Natural killer cell treated with Interleukin-12 subunit alpha and Interleukin-12 subunit beta and Interleukin-15 and Interleukin-18, amount 100 ng/mL, for 72 hours (primary cell): Measurements from ENCODE around the gene BBLN. TPM values are rescaled to one million over a fixed set of nuclear protein-coding genes. Genes with fewer than 3 reads are reported as not detected.

Experiments used
- ATAC-seq, 2 donors: fragments of 150-1000 bp; cut with Tn5 transposase in 1 of 2; sonication (Bioruptor Pico), chemical (Tn5 transposase) in 1 of 2; 2 replicates each; pipeline ENCODE4 v1.10.0; 2021
- DNase-seq: peaks from one replicate; pipeline ENCODE4 v3.0.0; 2022; ENCODE audit warnings: low spot score
- H3K27ac Mint-ChIP-seq, 2 donors: 1 replicate in 1 of 2; 2 replicates in 1 of 2; pipeline ENCODE4 v1.8.0; 2022; ENCODE audit warnings: mixed read lengths in 2 of 2, mild to moderate bottlenecking in 1 of 2, moderate library complexity in 1 of 2
- H3K27me3 Mint-ChIP-seq, 2 donors: 1 replicate in 1 of 2; 2 replicates in 1 of 2; pipeline ENCODE4 v1.8.0; 2022; ENCODE audit warnings: mixed read lengths in 2 of 2
- H3K36me3 Mint-ChIP-seq: one replicate; pipeline ENCODE4 v1.8.0; 2022; ENCODE audit warnings: mixed read lengths
- H3K4me1 Mint-ChIP-seq, 2 donors: 1 replicate in 1 of 2; 2 replicates in 1 of 2; pipeline ENCODE4 v1.8.0; 2022; ENCODE audit warnings: low read depth in 2 of 2, mixed read lengths in 2 of 2, mild to moderate bottlenecking in 1 of 2
- H3K4me3 Mint-ChIP-seq: one replicate; pipeline ENCODE4 v1.8.0; 2022; ENCODE audit warnings: mixed read lengths
- H3K9me3 Mint-ChIP-seq: 2 replicates; pipeline ENCODE4 v1.8.0; 2022; ENCODE audit warnings: mixed read lengths
- total RNA-seq, 2 donors: library from RNA; stranded (reverse); gene quantifications; one replicate each; pipeline ENCODE4 v1.2.3, GENCODE V29; 2022

Gene BBLN
- total RNA-seq, 2 donors from 2014 or later, result 58.1 to 60.4 TPM

- Mint-ChIP-seq H3K4me1 (peaks cover 5 to 6% of the 10 kb centered on the region in 2 donors), H3K27ac (peak overlapping the region in 1 of 2 donors; percentile 4), H3K4me3 (no peak overlapping the region), H3K27me3 (no peaks in the 10 kb centered on the region), H3K36me3 (no peaks in the 10 kb centered on the region), H3K9me3 (no peaks in the 10 kb centered on the region)
- ATAC-seq, result no peak
- DNase-seq, result peak; percentile 56
Measured at GRCh38 chr9:128155736-128156500, 4.1 kb upstream of the BBLN start.

GRCh38 chr9:128159522-128159783, 612 bp upstream of the BBLN start:
- peaks cover 16 to 18% of the 10 kb centered on the region in 2 donors for H3K4me1 Mint-ChIP-seq
- DNase-seq, result no peak
- no peaks in the 10 kb centered on the region for H3K36me3 Mint-ChIP-seq
- no peaks in the 10 kb centered on the region for H3K9me3 Mint-ChIP-seq
- peak overlapping the region; percentile 85 for H3K4me3 Mint-ChIP-seq
- H3K27ac Mint-ChIP-seq, result peak overlapping the region; percentile 72 to 87
- no peaks in the 10 kb centered on the region for H3K27me3 Mint-ChIP-seq
- peak; percentile 2 to 46 for ATAC-seq

GRCh38 chr9:128160603-128160987, 530 bp downstream of the BBLN start:
- Mint-ChIP-seq H3K36me3 (no peaks in the 10 kb centered on the region), H3K4me1 (peaks cover 16 to 18% of the 10 kb centered on the region in 2 donors), H3K9me3 (no peaks in the 10 kb centered on the region), H3K27me3 (no peaks in the 10 kb centered on the region), H3K27ac (peak overlapping the region in 1 of 2 donors; percentile 19), H3K4me3 (peak overlapping the region; percentile 85)
- DNase-seq, result no peak
- peak in 1 of 2 donors; percentile 41 for ATAC-seq

DNA sequence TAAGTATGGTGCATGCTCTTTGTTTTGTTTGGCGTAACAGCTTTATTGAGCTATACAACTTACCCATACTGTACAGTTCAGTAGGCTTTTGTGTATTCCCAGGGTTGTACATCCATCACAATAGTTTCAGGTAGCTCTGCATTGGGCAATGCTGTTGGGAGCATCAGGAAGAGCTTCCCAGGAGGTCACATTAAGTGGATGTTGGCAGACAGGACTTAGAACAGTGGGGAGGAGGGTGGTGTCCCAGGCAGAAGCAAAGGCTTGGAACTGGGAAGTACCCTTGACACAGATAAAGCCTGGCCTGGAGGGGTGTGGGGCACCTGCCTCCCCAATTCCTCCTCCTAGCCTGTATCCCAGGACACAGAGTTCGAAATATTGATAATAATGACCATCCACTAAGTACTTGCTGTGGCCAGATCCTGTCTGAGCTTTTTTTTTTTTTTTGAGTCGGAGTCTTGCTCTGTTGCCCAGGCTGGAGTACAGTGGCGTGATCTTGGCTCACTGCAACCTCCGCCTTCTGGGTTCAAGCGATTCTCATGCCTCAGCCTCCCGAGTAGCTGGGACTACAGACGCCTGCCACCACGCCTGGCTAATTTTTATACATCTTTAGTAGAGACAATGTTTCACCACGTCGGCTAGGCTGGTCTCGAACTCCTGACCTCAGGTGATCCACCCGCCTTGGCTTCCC, 1.3 kb downstream of the BBLN start:
- Mint-ChIP-seq H3K9me3 (no peaks in the 10 kb centered on the region), H3K36me3 (no peaks in the 10 kb centered on the region), H3K4me3 (peak overlapping the region; percentile 85), H3K27ac (peak overlapping the region in 1 of 2 donors; percentile 19), H3K4me1 (peaks cover 16 to 18% of the 10 kb centered on the region in 2 donors), H3K27me3 (no peaks in the 10 kb centered on the region)
- ATAC-seq (no peak), DNase-seq (no peak)

DNA sequence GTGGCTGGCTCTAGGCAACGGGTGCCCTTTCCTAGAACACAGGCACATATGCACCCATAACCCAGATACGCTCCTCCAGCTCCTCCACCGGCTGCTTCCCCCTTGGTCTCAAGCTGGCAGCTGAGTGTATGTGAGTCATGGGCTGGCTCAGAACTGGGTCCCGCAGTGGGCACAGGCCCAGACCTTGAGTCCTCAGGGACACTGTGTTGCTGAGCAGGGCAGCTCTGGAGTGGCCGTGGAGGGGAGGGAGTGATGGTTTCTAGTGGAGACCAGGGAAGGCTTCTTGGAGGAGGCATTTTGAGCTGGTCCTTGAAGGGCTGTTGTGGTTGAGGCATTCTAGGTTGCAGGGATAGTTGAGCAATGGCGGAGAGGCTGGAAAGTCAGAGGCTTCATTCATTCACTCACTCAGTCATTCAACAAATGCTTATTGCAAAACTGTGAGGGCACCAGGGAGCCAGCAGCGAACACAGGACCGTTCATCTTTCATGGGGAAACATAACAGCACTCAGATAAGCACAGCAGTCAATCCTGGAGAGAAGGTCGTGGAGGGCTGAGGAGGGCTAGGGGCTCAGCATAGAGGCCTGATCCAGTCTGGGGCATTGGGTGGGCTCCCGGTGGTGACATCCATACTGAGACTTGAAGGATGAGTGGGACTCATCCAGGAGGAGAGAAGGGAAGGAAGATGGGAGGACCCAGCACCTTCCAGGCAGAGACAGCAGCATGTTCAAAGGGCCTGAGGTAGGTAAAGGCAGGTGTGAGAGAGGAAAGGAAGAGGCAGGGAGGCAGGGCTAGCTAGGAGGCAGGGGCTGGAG, 2.4 kb downstream of the BBLN start:
- H3K9me3 Mint-ChIP-seq, result no peaks in the 10 kb centered on the region
- ATAC-seq, result no peak

GRCh38 chr9:128163027-128163515, 3.0 kb downstream of the BBLN start:
- Mint-ChIP-seq H3K36me3 (no peaks in the 10 kb centered on the region), H3K4me3 (no peak overlapping the region), H3K27me3 (no peaks in the 10 kb centered on the region), H3K27ac (peak overlapping the region; percentile 39 to 77), H3K9me3 (no peaks in the 10 kb centered on the region), H3K4me1 (peaks cover 18 to 19% of the 10 kb centered on the region in 2 donors)
- DNase-seq (no peak), ATAC-seq (no peak)

More for the DNA sequence above, 2.4 kb downstream of the BBLN start:
- Mint-ChIP-seq H3K27ac (peak overlapping the region; percentile 39 to 77), H3K4me1 (peaks cover 18 to 19% of the 10 kb centered on the region in 2 donors), H3K4me3 (peak overlapping the region; percentile 85), H3K27me3 (no peaks in the 10 kb centered on the region), H3K36me3 (no peaks in the 10 kb centered on the region)
- DNase-seq, result no peak

DNA sequence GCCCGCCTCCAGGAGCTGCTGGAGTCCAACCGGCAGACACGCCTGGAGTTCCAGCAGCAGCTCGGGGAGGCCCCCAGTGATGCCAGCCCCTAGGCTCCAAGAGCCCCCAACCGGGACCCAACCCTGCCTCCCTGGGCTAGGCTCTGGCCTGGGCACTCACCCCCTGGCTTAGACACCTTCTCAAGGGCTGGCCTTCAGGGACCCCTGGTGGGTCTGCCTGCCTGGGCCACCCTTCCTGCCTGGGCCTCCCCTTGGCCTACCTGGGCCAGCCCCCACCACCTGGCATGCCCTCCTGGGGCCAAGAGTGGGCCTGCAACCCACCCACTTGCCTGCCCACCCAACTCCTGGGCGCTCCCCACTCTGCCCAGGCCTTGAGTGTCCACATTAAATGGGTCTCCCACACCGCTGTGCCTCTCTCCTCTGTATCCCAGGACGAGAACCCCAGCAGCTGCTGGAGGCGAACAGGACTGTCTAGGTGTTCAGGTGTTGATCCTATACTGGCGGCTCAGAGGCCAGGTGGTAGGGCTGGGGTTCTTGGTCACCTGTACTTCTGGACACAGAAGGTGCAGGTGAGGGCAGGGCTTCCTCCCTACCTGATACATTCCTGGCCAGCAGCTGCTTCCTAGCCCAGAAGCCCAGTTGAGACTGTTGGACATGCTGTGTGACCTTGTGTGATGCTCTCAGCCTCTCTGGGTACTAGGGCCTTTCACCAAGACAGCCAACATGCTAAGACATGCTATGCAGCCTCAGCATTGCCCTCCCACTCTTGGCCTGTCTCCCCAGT, 3.6 kb downstream of the BBLN start:
- Mint-ChIP-seq H3K27ac (no peak overlapping the region), H3K36me3 (peaks cover 3% of the 10 kb centered on the region), H3K9me3 (no peaks in the 10 kb centered on the region), H3K27me3 (no peaks in the 10 kb centered on the region), H3K4me1 (peaks cover 21% of the 10 kb centered on the region in 2 donors), H3K4me3 (no peak overlapping the region)
- DNase-seq (no peak), ATAC-seq (no peak)

GRCh38 chr9:128164307-128164885, 4.3 kb downstream of the BBLN start:
- Mint-ChIP-seq H3K27ac (no peak overlapping the region), H3K36me3 (peaks cover 5% of the 10 kb centered on the region), H3K4me1 (peaks cover 19 to 22% of the 10 kb centered on the region in 2 donors), H3K27me3 (no peaks in the 10 kb centered on the region), H3K9me3 (no peaks in the 10 kb centered on the region), H3K4me3 (no peak overlapping the region)
- DNase-seq, result no peak
- no peak for ATAC-seq

- no peaks in the 10 kb centered on the region for H3K27me3 Mint-ChIP-seq
- H3K27ac Mint-ChIP-seq, result no peak overlapping the region
- H3K9me3 Mint-ChIP-seq, result no peaks in the 10 kb centered on the region
- DNase-seq, result no peak
- no peak for ATAC-seq
- H3K4me1 Mint-ChIP-seq, result peaks cover 14 to 19% of the 10 kb centered on the region in 2 donors
- no peak overlapping the region for H3K4me3 Mint-ChIP-seq
- peaks cover 5% of the 10 kb centered on the region for H3K36me3 Mint-ChIP-seq
Measured at GRCh38 chr9:128166169-128166568, 6.1 kb downstream of the BBLN start.

GRCh38 chr9:128167209-128167608, 7.1 kb downstream of the BBLN start:
- DNase-seq, result no peak
- H3K27ac Mint-ChIP-seq, result no peak overlapping the region
- no peaks in the 10 kb centered on the region for H3K9me3 Mint-ChIP-seq
- no peak overlapping the region for H3K4me3 Mint-ChIP-seq
- no peak for ATAC-seq
- H3K4me1 Mint-ChIP-seq, result peaks cover 10 to 16% of the 10 kb centered on the region in 2 donors
- H3K27me3 Mint-ChIP-seq, result no peaks in the 10 kb centered on the region
- H3K36me3 Mint-ChIP-seq, result peaks cover 5% of the 10 kb centered on the region

- Mint-ChIP-seq H3K36me3 (peaks cover 5% of the 10 kb centered on the region), H3K9me3 (no peaks in the 10 kb centered on the region), H3K27me3 (no peaks in the 10 kb centered on the region), H3K27ac (no peak overlapping the region), H3K4me3 (no peak overlapping the region), H3K4me1 (peaks cover 4 to 10% of the 10 kb centered on the region in 2 donors)
- ATAC-seq (no peak), DNase-seq (no peak)
Measured at GRCh38 chr9:128168731-128169308, 8.8 kb downstream of the BBLN start.

DNA sequence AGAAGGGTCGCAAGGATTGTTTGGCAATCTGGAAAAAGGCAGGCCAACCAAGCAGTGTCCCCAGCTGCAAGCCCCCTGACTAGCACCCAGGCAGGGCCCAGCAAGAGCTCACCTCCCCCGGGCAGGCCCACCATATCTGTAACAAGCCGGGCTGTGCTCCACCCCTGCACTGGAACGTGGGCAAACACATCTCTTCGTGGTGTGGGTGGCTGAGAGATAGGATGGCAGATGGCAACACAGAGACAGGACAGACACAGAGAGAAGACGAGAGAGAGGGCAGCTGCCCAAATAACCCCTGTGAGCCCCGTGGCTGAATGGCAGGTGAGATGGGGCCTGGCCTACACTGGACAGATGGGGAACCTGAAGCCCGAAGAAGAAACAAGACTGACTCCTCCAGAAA, 9.4 kb downstream of the BBLN start:
- DNase-seq (no peak), ATAC-seq (no peak)
- H3K27me3 Mint-ChIP-seq, result no peaks in the 10 kb centered on the region
- H3K4me1 Mint-ChIP-seq, result peaks cover 4 to 10% of the 10 kb centered on the region in 2 donors
- H3K9me3 Mint-ChIP-seq, result no peaks in the 10 kb centered on the region
- no peak overlapping the region for H3K4me3 Mint-ChIP-seq
- H3K36me3 Mint-ChIP-seq, result peaks cover 5% of the 10 kb centered on the region
- H3K27ac Mint-ChIP-seq, result no peak overlapping the region

GRCh38 chr9:128169925-128170324, 9.9 kb downstream of the BBLN start:
- H3K4me3 Mint-ChIP-seq, result no peak overlapping the region
- H3K36me3 Mint-ChIP-seq, result peaks cover 5% of the 10 kb centered on the region
- no peak overlapping the region for H3K27ac Mint-ChIP-seq
- no peaks in the 10 kb centered on the region for H3K27me3 Mint-ChIP-seq
- ATAC-seq, result no peak
- DNase-seq, result no peak
- H3K9me3 Mint-ChIP-seq, result no peaks in the 10 kb centered on the region
- peaks cover 4 to 10% of the 10 kb centered on the region in 2 donors for H3K4me1 Mint-ChIP-seq
